GM18511 (cell line): Measurements from ENCODE around the gene MAPRE3.
"Not testable (repeated sequence)": the region's sequence is repeated elsewhere in the genome, so short reads cannot be mapped to it uniquely, and the experiment has no call there.

Experiments
- ATAC-seq: cut with Tn5 transposase; IDR thresholded peaks from one replicate; pipeline ENCODE4 v1.9.1; 2021; ENCODE audit warnings: mild to moderate bottlenecking, moderate library complexity; ENCODE audit not compliant: unreplicated experiment

Gene MAPRE3

DNA sequence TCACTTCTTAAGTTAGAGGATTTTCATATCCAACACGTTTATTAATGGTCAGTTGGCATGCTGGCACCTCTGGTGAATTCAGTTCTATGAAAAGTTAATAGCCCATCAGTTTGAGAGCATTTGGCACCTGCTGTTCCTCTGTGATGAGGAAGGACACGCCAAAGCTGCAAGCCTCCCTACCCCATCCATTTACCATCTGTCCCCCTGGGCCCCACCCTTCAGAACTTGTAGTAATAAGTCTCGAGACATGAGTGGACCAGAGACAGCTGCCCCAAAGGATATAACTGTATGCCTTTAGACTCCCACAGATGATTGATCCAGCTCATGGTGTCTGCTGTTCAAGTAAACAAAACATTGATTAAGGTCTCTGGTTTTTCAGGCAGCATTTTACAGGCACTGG lies 94.7 kb downstream of the MAPRE3 start:
- ATAC-seq = no peak

DNA sequence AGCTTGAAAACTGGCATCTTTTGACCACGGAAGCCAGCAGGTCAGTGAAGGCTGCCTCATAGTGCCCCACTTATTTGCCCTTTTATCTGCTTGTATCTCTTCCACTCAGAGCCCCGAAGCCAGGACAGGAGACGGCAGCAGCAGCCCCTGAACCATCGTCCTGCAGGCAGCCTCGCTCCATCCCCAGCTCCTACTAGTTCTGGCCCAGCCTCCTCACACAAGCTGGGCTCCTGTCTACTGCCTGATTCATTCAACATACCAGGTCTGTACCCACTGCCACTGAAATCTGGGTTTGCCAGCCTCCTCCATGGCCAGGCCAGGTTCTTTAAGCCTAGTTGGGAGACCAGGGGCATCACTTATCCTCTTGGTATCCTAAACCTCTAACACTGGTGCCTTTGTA lies 96.9 kb downstream of the MAPRE3 start:
- no peak for ATAC-seq

- no peak for ATAC-seq
Measured at GRCh38 chr2:27069436-27069835, 99.0 kb downstream of the MAPRE3 start.

GRCh38 chr2:27069961-27070618 lies 99.7 kb downstream of the MAPRE3 start:
- no peak for ATAC-seq

DNA sequence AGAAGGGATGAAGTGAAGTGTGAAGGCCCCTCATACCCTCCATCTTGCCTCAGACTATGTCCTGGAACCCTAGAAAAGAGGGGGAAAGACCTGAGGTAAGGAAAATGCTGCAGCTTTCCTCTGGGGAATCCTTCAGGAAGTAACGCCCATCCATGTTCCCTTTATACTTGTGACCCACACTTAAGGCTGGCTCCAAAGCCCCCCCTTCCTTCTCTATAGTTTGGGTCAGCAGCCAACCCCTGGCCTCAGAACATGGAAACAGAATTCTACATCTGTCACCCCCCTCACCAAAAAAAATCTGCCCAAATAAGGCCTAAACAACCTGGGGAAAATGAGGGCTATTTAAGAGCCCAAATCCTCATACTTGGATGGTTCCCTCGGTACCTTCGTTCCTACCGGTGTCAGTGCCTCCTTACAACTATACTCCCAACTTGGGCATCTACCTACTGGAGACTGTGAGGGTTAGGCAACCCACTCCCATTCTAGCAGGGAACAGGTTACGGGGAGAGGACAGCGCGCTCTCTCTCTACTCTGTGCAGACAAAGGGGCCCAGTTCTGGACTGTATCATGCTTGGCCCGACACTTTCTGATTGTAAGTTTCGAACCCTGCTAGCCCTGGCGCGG lies 100.3 kb downstream of the MAPRE3 start:
- peak; percentile 15 for ATAC-seq

DNA sequence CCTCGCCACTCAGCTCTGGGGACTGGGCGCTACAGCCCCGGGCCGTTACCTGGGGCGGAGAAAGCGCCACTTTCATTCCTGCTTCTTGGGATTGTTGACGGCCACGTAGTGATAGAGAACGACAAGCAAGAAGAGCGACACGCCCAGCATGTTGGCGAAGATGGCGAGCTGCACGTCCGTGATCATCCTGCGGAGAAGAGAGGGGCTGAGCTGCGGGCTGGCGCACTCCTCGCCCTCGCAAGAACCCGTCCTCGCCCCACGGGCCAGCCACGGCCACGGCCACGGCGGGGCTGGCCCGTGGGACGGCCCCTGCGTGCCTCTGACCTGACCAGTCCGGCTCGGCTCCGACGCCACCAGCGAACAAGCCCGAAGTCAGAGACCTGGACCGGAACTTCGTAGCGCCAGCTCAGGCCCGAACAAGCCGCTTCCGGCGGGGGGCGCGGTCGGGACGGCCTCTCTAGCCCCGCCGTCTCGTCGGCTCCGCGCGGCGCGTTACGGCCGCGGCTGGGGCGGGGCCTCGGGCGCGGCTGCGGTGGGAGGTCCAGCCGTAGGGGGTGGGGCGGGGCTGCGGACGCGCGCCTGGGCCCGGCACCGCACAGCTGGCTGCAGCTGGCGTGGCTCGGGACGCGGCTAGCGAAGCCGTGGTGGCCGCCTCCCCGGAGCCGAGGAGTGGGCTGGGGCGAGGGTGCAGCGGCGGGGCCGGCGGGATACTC lies 101.0 kb downstream of the MAPRE3 start, which contains the start of gene OST4:
Gene OST4, minus strand, starts transcription at position 378 of the 713 bp plus-strand sequence.
- ATAC-seq = peak; percentile 87

GRCh38 chr2:27071990-27072830 lies 101.8 kb downstream of the MAPRE3 start:
- ATAC-seq = peak; percentile 27

- ATAC-seq = no peak
Measured at GRCh38 chr2:27072920-27073319, 102.5 kb downstream of the MAPRE3 start.

GRCh38 chr2:27073782-27074181 lies 103.3 kb downstream of the MAPRE3 start:
- ATAC-seq = no peak

- ATAC-seq = no peak
Measured at GRCh38 chr2:27074738-27075565, 104.5 kb downstream of the MAPRE3 start.

- not testable (repeated sequence) for ATAC-seq
Measured at GRCh38 chr2:27075566-27075871, 105.1 kb downstream of the MAPRE3 start.

DNA sequence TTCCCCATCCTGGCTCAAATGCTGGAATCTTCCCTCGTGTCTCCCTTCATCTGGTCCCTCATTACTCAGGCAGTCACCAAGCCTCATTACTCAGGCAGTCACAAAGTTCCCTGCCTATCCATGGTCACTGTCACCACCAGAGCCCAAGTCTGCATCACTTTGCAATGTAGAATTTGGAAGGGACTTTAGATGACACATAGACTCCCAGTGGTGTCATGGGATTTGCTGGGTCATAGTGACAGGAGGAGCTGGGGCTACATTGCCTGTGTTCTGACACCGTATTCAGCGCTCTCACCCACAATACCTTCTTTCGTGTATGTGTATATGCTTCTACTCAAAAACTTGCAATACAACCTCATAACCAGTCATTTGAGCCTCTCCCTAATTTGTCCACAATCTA lies 105.9 kb downstream of the MAPRE3 start:
- no peak for ATAC-seq
